ENCODE results near the gene ADI1.

The ADI1 gene

DNA sequence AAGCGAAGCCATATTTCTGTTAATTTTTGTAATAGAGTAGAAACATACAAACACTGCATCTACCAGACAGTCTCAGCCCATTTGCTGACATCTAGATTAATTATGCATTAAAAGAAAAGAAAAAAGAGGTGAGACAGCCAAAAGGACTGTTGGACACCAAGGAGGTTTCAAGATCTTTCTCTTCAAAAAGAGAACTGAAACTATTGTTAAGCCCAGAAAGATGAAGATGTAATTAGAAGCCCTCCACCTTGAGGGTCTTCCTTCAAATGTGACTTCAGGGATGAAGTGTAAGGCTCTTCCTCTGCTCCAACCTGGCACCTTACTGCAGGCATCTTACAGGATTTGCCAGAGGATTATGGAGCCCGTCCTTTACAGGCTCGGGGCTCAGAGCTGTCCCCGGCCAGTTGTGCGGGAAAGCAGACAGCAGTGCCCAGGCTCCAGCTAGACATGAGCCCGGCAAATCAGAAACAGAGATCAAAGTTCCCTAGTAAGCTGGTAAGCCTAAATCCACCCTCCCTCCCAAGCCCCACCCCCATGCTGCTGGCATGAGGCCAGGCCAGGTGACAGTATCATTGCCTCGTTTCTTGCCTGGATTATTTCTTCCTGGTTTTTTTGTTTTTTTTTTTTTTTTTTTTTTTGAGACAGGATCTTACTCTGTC lies 38.9 kb downstream of the ADI1 start:
- no peak for DNase-seq (ENCODE audit: low spot score)

- no peak for DNase-seq (ENCODE audit: low spot score)
Observed at GRCh38 chr2:3479430-3480320, 39.7 kb downstream of the ADI1 start.

- DNase-seq (ENCODE audit: low spot score), result no peak
Observed at GRCh38 chr2:3478846-3479385, 40.4 kb downstream of the ADI1 start.

DNA sequence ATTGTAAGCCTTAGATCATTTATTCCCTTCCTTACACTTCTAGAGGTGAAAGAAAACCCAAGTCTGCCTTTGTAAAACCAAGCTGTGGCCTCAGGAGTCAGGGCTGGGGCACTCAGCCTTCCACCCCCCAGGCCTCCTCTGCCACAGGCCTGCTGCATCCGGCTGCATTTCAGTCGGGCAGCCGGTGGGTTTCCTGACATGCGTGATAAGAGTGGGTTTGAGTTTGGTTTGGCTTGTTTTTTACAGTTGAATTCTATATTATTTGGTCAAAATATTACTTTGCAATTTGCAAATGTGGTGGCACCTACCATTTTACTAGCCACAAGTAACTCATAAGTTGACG lies 42.4 kb downstream of the ADI1 start:
- no peak for DNase-seq (ENCODE audit: low spot score)

DNA sequence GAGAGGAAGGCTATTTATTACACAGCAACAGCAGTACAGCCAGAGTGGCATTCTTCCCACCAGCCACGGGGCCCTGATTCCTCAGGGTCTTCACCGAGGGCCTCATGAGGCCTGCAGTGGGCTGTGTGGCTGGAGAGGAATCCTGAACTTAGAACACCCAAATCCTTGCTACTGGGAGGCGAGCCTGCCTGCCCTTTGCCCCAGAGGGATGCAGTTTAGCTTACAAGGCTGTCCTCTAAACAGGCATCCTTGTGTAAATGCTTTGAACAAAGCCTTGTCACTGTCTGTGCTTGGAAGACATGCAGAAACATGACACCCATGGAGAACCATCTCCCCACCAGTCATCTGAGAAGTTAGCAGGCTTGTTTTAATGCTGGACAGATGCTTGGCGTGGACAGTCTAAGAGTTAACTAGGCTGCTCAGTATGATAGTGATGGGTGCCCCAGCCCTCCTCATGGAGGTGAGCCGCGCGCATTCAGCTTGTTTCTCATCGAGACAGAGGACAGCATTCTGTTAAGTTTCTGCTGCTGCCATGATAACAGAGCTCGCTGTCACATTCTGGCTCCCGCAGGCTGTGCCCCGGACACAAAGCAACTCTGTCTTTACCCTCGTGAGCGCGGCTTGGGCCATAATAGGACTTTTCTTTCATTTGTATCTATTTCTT lies 42.9 kb downstream of the ADI1 start:
- no peak for DNase-seq (ENCODE audit: low spot score)

- DNase-seq (ENCODE audit: low spot score), result no peak
Observed at GRCh38 chr2:3475771-3476170, 43.6 kb downstream of the ADI1 start.

DNA sequence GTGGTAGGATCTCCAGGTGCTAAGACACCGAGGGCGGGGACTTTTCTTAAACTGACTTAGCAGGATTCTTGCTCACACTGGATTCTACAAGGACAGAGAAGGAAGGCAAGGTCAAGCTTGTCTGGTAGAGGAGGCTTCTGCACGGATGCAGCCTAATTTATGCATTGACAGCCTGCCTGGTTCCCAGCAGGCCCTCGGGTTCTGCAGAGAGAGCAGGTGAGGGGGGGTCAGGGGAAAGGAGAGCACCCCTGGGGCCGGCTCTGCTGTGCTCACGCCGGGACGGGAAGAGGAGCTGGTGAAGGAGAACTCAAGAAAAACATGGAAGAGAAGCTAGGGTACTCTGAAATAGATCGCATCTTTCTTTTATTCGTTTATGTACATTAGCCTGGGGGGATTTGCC lies 46.4 kb downstream of the ADI1 start:
- no peak for DNase-seq (ENCODE audit: low spot score)

DNA sequence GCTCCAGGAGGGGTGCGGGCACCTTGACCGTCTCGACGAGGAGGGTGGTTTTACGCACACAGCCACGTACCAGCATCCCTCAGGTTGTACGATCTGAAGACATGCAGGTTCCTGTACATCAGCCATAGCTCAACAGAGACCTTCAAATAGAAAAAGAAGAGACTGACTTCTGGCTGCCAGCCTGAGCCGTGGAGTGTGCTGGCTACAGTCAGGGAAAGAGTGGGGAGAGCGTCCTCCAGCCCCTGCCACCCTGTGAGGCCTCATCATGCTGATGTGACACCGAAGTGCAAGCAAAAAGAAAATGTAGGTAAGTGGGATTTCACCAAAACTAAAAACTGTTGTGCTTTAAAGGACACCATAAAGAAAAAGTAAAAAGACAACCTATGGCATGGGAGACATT lies 47.0 kb downstream of the ADI1 start:
- no peak for DNase-seq (ENCODE audit: low spot score)

- DNase-seq (ENCODE audit: low spot score), result no peak
Observed at GRCh38 chr2:3470856-3471737, 48.2 kb downstream of the ADI1 start.

DNA sequence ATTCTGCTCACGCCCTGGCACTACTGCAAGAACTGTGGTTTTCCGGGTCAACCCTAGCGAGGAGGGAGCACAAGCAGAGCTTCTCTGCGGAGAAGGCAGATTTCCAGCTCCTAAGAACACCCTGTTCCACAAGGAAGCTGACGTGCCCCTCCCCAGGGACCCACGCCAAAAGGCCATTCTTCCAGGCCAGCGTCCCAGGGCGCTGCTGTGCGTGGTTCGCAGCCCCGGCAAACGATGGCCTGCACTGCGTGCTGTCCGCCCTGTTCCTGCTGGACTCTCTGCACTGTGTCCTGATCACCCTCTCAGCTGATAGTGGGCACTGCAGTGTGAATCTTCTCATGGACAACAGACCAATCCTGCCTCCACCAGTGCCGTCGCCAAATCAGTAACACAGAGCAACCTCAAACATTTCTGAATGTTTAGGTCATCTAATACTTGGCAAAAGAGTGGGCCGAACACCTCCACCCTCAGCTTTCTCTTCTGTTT lies 49.1 kb downstream of the ADI1 start:
- no peak for DNase-seq (ENCODE audit: low spot score)

DNA sequence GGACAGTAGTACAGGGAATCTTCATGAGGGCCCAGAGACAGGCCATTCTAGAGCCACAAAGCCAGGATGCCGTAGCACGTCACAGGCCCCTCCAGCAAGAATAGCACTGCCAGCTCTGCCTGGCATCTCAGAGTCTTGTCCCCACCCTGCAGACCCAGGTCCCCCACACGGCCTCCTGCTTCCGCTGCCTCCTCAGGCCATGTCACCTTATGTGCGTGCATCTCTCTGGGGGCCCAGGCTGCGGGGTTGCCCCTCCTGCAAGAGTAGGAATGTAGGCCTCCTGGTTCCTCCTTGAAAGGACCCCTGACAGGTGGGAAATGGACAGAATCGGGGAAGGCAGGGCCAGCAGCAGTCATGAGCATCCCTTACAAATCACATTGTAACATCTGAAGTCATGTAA lies 49.8 kb downstream of the ADI1 start:
- DNase-seq (ENCODE audit: low spot score), result no peak

- DNase-seq (ENCODE audit: low spot score), result no peak
Observed at GRCh38 chr2:3468296-3468988, 50.9 kb downstream of the ADI1 start.

DNA sequence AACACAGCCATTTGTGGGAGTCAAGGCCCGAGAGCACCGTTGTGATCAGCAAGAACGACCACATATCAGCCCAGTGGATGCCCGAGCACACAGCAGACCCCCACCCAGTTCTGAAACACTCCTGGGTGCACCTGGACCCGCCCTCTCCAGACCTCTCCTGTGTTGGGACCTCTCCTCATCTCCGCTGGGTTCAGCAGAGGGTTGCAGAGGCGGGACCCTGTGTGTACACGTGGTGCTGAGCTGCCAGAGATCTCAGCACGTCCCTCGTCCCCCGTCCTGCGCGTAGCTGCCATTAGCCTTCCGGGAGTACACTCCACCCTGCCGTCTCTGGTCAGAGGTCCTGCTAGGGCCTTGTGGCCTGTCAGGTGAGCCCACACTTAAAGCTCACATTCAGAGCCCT lies 51.7 kb downstream of the ADI1 start:
- no peak for DNase-seq (ENCODE audit: low spot score)

DNA sequence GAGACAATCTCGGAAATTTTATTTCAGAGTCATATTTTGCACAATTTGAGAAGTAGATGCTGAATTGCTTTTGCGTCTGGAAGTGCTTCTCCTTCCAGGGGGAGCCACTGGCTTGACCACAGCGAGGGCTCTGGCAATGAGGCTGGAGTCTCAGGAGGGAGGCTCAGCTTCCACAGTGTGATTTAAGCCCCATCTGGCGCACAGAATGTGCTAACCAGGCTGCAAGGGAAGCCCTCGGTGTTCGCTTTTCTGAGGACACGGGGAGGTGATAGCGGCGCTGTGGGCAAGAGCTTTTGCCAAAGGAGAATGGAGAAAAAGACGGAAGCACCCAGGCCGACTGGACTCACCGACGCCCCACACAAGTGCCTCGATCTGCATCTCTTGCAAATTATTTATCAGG lies 52.4 kb downstream of the ADI1 start:
- DNase-seq (ENCODE audit: low spot score), result no peak

DNA sequence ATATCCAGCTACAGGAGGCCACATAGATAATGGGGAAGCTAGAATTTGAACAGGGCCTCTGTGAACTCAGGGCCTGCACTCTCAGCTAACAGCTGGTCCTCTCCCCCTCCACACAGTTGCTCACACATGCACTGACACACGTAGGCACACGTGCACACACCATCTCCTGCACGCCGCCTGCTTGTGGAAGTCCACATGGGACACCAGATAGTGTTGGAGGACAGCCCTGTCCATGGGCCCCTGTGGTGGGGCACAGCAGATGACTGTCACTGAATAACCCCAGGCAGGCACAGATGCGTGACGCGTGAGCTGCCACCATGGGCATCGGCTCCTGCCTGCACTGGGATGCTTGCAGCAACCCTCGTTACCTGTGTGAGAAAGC lies 52.9 kb downstream of the ADI1 start:
- no peak for DNase-seq (ENCODE audit: low spot score)

- no peak for DNase-seq (ENCODE audit: low spot score)
Observed at GRCh38 chr2:3465844-3466481, 53.4 kb downstream of the ADI1 start.

DNA sequence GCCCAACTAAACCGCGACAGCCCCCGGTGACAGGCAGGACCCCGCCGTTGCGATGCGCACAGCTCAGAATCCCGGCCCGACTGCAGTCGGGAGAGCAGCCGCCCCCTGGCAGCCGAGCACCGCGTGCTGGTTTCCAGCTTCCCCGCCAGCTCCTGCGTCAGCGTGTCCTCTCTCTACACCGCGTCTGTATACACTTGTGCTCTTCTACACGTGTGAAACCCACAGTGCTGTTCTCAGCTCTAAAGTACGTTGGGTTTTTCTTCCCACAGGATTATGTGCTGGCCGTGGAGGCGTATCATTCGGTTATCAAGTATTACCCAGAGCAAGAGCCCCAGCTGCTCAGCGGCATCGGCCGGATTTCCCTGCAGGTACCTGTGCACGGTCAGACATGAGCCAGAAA lies 54.0 kb downstream of the ADI1 start:
- no peak for DNase-seq (ENCODE audit: low spot score)

DNA sequence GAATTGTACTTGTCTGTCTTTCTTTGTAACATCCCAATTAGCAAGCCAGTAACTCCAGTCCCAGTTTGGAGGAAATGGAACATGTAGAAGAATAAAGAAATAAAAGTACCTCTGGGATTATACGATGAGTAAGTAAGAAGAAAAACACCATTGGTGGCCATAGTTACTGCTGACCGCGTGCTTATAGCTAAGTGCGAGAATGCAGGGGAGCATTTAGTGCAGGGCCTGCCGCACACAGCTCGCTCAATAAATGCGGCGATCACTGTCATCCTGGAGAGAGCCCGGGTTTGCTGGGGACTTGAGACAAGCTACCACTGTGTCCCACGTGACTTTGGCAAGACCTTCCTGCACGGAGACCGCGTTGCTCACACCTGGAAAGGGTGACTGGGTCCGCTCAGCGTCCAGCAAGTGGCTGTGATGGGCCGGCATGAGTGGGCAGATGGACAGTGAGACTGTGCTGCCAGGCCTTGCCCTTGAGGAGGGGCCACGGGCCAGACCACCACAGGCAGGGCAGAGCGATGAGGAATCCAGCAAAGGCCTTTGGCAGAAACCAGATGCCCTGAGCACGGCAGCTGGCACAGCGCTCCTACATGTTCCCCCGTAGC lies 54.8 kb downstream of the ADI1 start:
- DNase-seq (ENCODE audit: low spot score), result no peak

- no peak for DNase-seq (ENCODE audit: low spot score)
Observed at GRCh38 chr2:3463944-3464343, 55.4 kb downstream of the ADI1 start.

- no peak for DNase-seq (ENCODE audit: low spot score)
Observed at GRCh38 chr2:3463186-3463835, 56.0 kb downstream of the ADI1 start.

Measured in iPS-NIHi11 (cell line).